GM12878 (cell line): ENCODE measurements around the gene NSD2. TPM values are rescaled to one million over a fixed set of nuclear protein-coding genes. Genes with fewer than 3 reads are reported as not detected.

Experiments used
- ATAC-seq: fragments of 200-7000 bp; cut with Tn5 transposase; 3 replicates; pipeline ENCODE4 v1.9.1; 2020; ENCODE audit warnings: mild to moderate bottlenecking, moderate library complexity
- BruUV-seq: library from RNA; stranded (reverse); fragments of 400-500 nt; replicated peaks from 2 replicates; lab custom pipeline; 2021; lab: Mats Ljungman, UMichigan
- CTCF ChIA-PET: fragments of 300-600 bp; sonication (Branson Sonifier 250); formaldehyde crosslinking; extraction: SDS; loops from one replicate; lab custom pipeline; 2021; ENCODE audit warnings: inconsistent platforms; lab: Yijun Ruan, JAX
- POLR2A ChIA-PET: fragments of 350-600 bp; formaldehyde crosslinking; extraction: SDS; loops from one replicate; lab custom pipeline; 2021; ENCODE audit warnings: inconsistent platforms; lab: Charles Lee
- RAD21 ChIA-PET: fragments of 300-600 bp; sonication (Branson Sonifier 250); formaldehyde crosslinking; loops from one replicate; lab custom pipeline; 2023; ENCODE audit warnings: antibody characterized with exemption; ENCODE audit not compliant: unreplicated experiment; lab: Charles Lee
- SMC1A ChIA-PET: fragments of 300-600 bp; sonication (Branson Sonifier 250); formaldehyde crosslinking; loops from one replicate; lab custom pipeline; 2023; ENCODE audit not compliant: unreplicated experiment, uncharacterized antibody; lab: Charles Lee
- DNase-seq: peaks from one replicate; pipeline ENCODE4 v3.0.0-alpha.2; 2011; ENCODE audit warnings: low read depth, low spot score
- FAIRE-seq: peaks from 3 replicates; lab custom pipeline; 2011; peaks lifted over from hg19 to GRCh38; lab: Jason Lieb, UNC
- H2AFZ ChIP-seq: 2 replicates; pipeline ENCODE4 v1.6.0; 2011; ENCODE audit warnings: low read depth, low read length, control low read depth; ENCODE audit not compliant: control insufficient read depth
- H3K27ac ChIP-seq: 2 replicates; pipeline ENCODE4 v1.5.1; 2011; ENCODE audit warnings: control low read depth; ENCODE audit not compliant: control insufficient read depth, insufficient read depth
- H3K27me3 ChIP-seq, 2 experiments: replicated peaks in 1 of 2; 2 replicates each; pipeline versions ENCODE4 v1.6.0 to v1.6.1; 2011; ENCODE audit warnings: low read length in 1 of 2; ENCODE audit not compliant: control insufficient read depth in 2 of 2, insufficient read depth in 2 of 2
- H3K36me3 ChIP-seq, 2 experiments: 2 replicates each; pipeline ENCODE4 v1.5.1; 2011; ENCODE audit warnings: low read length in 1 of 2; ENCODE audit not compliant: control insufficient read depth in 2 of 2, insufficient read depth in 2 of 2
- H3K4me1 ChIP-seq: 2 replicates; pipeline ENCODE4 v1.6.1; 2011; ENCODE audit warnings: mild to moderate bottlenecking, low read length, moderate library complexity, mixed read lengths; ENCODE audit not compliant: control insufficient read depth, insufficient read depth
- H3K4me2 ChIP-seq: 2 replicates; pipeline ENCODE4 v1.6.0; 2011; ENCODE audit warnings: control low read depth; ENCODE audit not compliant: control insufficient read depth, insufficient read depth
- H3K4me3 ChIP-seq: fragments of 200-600 bp; sonication (generic); 2 replicates; pipeline ENCODE4 v1.5.1; 2016
- H3K79me2 ChIP-seq: 2 replicates; pipeline ENCODE4 v1.6.0; 2011; ENCODE audit warnings: low read length; ENCODE audit not compliant: control insufficient read depth, insufficient read depth
- H3K9ac ChIP-seq: 2 replicates; pipeline ENCODE4 v1.8.0; 2011; ENCODE audit warnings: low read length, control low read depth, mixed read lengths; ENCODE audit not compliant: control insufficient read depth, insufficient read depth
- H3K9me3 ChIP-seq: replicated peaks from 3 replicates; pipeline ENCODE4 v1.5.1; 2011; ENCODE audit warnings: mild to moderate bottlenecking, low read length; ENCODE audit not compliant: control insufficient read depth, insufficient read depth
- H4K20me1 ChIP-seq: 2 replicates; pipeline ENCODE4 v1.6.0; 2011; ENCODE audit not compliant: control insufficient read depth, insufficient read depth
- CREB1 ChIP-seq: IDR thresholded peaks from 2 replicates; pipeline ENCODE4 v1.6.1; 2012; ENCODE audit warnings: low read depth, mild to moderate bottlenecking, inconsistent platforms
- CTCF ChIP-seq, 3 experiments: IDR thresholded peaks in 2 of 3; conservative IDR thresholded peaks in 1 of 3; 2 replicates each; pipeline ENCODE4 v1.5.1; 2011; ENCODE audit warnings: low read depth in 3 of 3, low read length in 3 of 3, mild to moderate bottlenecking in 3 of 3, control low read depth in 2 of 3, moderate library complexity in 2 of 3, inconsistent platforms in 1 of 3, mixed read lengths in 1 of 3; ENCODE audit not compliant: control insufficient read depth in 2 of 3, insufficient read depth in 1 of 3; ENCODE audit errors: extremely low read depth in 1 of 3
- FOS ChIP-seq: IDR thresholded peaks from 3 replicates; pipeline ENCODE4 v1.6.1; 2011; ENCODE audit warnings: borderline replicate concordance; ENCODE audit not compliant: insufficient read length; ENCODE audit errors: extremely low read depth
- GATAD2B ChIP-seq: fragments of 450-650 bp; conservative IDR thresholded peaks from 2 replicates; pipeline ENCODE4 v1.6.1; 2017; ENCODE audit warnings: low read depth, mild to moderate bottlenecking, moderate library complexity
- KAT2A ChIP-seq: conservative IDR thresholded peaks from 2 replicates; pipeline ENCODE4 v1.6.1; 2011; ENCODE audit warnings: low read depth, low read length; ENCODE audit not compliant: control insufficient read depth
- MTA2 ChIP-seq: fragments of 450-650 bp; IDR thresholded peaks from 2 replicates; pipeline ENCODE4 v1.6.1; 2016; ENCODE audit warnings: low read depth, mild to moderate bottlenecking, moderate library complexity
- NR2F1 ChIP-seq: fragments of 450-650 bp; conservative IDR thresholded peaks from 2 replicates; pipeline ENCODE4 v1.6.1; 2017; ENCODE audit warnings: mild to moderate bottlenecking
- RUNX3 ChIP-seq: IDR thresholded peaks from 2 replicates; pipeline ENCODE4 v1.6.1; 2012; ENCODE audit warnings: low read length, inconsistent platforms
- SUPT20H ChIP-seq: IDR thresholded peaks from 2 replicates; pipeline ENCODE4 v1.6.1; 2011; ENCODE audit warnings: low read depth, mild to moderate bottlenecking, low read length, moderate library complexity, borderline replicate concordance; ENCODE audit not compliant: control insufficient read depth
- ZBED1 ChIP-seq: IDR thresholded peaks from 2 replicates; pipeline ENCODE4 v1.6.1; 2016; ENCODE audit warnings: borderline replicate concordance
- WGBS: methylation state at CpG from one replicate; pipeline ENCODE4 v1.1.6; 2016; ENCODE audit warnings: low lambda C conversion rate; ENCODE audit not compliant: insufficient replicate concordance, insufficient coverage; ENCODE audit errors: missing lambda C conversion rate; 5-methylcytosine and 5-hydroxymethylcytosine counted together
- in situ Hi-C: fragments of 300-500 bp; cut with MboI; formaldehyde crosslinking; loops from 9 replicates; pipeline ENCODE4 v1.14.3; 2018; ENCODE audit warnings: mixed read lengths
- intact Hi-C: fragments of 100-400 bp; cut with micrococcal nuclease; formaldehyde crosslinking; loops from one replicate; pipeline ENCODE4 v1.14.2; 2022; ENCODE audit not compliant: unreplicated experiment
- polyA plus RNA-seq, 11 experiments: library from polyadenylated mRNA; depleted of rRNA in 4 of 11; unstranded in 6 of 11; stranded (reverse) in 5 of 11; fragments of >200 nt; fragmentation: Nextera tagmentation in 4 of 11; fragmentation: Illumina TruSeq in 1 of 11; extraction: Ambion mirVana in 4 of 11; extraction: Trizol in 1 of 11; gene quantifications; 1 replicate in 1 of 11; 2 replicates in 10 of 11; pipeline versions ENCODE4 v1.2.1 to v1.2.3, GENCODE V29; 2011 to 2016; ENCODE audit warnings: inconsistent platforms in 2 of 11, missing spikeins in 2 of 11, low read depth in 1 of 11
- total RNA-seq, 4 experiments: library from RNA; depleted of rRNA in 3 of 4; stranded (reverse); fragments of >200 nt in 3 of 4; fragmentation: Illumina TruSeq in 1 of 4; extraction: Trizol in 1 of 4; gene quantifications; 2 replicates each; pipeline versions ENCODE4 v1.2.1 to v1.2.3, GENCODE V29; 2013 to 2021
- TF ChIP-seq, protein P1 (sequence below): fragments of 450-650 bp; formaldehyde crosslinking; IDR thresholded peaks from 2 replicates; pipeline ENCODE4 v1.4.0; 2022; ENCODE audit warnings: mild to moderate bottlenecking, moderate library complexity
- TF ChIP-seq, protein P2 (sequence below): fragments of 450-650 bp; conservative IDR thresholded peaks from 2 replicates; pipeline ENCODE4 v1.6.1; 2017; ENCODE audit warnings: mild to moderate bottlenecking, moderate library complexity
- TF ChIP-seq, protein P3 (sequence below): IDR thresholded peaks from 2 replicates; pipeline ENCODE4 v1.6.1; 2012; ENCODE audit warnings: low read depth, low read length, improper control_type of control experiment

The NSD2 gene
- total and polyA plus RNA-seq, 10 of the 15 experiments (the other 5 are each of a cell fraction or from before 2014, with no cell fraction given): 8.6 to 139 (median 67.2) TPM

DNA sequence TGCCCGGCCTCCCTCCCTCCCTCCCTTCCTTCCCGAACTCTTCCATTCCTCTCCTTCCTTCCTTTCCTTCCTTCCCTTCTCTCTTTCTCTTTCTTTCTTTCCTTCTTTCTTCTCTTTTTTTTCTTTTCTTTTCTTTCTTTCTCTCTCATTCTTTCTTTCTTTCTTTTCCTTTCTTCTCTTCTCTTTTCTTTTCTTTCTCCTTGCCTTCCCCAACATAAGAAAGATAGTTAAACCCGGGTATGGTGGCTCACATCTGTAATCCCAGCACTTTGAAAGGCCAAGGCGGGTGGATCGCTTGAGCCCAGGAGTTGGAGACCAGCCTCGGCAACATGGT lies 25.4 kb downstream of the NSD2 start:
- H3K27ac ChIP-seq: no peak overlapping the region
- ATAC-seq: no peak
- no peak overlapping the region for H3K4me3 ChIP-seq
- peaks cover 11 to 24% of the 10 kb centered on the region in 2 experiments for H3K36me3 ChIP-seq
- CTCF ChIA-PET: interaction anchor here (1.2 kb wide), 1 partner anchor 38 kb away, joined by 3 read pairs; no protein-coding TSS in a partner anchor
- in situ Hi-C loops (no loop called here), intact Hi-C loops (loop anchor here (5.0 kb wide), 1 partner anchor 44 kb away; no protein-coding TSS in a partner anchor)
- peaks cover 85% of the 10 kb centered on the region for H3K79me2 ChIP-seq
- H2AFZ ChIP-seq: no peak overlapping the region
- peaks cover 6% of the 10 kb centered on the region for H3K4me1 ChIP-seq
- SMC1A ChIA-PET: no interaction called here
- TF ChIP-seq NR2F1: no peak
- no peak for TF ChIP-seq RUNX3
- TF ChIP-seq, protein P1, sequence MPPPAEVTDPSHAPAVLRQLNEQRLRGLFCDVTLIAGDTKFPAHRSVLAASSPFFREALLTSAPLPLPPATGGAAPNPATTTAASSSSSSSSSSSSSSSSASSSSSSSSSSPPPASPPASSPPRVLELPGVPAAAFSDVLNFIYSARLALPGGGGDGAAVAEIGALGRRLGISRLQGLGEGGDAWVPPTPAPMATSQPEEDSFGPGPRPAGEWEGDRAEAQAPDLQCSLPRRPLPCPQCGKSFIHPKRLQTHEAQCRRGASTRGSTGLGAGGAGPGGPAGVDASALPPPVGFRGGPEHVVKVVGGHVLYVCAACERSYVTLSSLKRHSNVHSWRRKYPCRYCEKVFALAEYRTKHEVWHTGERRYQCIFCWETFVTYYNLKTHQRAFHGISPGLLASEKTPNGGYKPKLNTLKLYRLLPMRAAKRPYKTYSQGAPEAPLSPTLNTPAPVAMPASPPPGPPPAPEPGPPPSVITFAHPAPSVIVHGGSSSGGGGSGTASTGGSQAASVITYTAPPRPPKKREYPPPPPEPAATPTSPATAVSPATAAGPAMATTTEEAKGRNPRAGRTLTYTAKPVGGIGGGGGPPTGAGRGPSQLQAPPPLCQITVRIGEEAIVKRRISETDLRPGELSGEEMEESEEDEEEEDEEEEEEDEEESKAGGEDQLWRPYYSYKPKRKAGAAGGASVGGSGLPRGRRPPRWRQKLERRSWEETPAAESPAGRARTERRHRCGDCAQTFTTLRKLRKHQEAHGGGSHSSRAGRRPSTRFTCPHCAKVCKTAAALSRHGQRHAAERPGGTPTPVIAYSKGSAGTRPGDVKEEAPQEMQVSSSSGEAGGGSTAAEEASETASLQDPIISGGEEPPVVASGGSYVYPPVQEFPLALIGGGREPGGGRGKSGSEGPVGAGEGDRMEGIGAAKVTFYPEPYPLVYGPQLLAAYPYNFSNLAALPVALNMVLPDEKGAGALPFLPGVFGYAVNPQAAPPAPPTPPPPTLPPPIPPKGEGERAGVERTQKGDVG (CRISPR knock-in tag): no peak
- no peak for TF ChIP-seq GATAD2B
- no peak for TF ChIP-seq CREB1
- TF ChIP-seq, protein P2, sequence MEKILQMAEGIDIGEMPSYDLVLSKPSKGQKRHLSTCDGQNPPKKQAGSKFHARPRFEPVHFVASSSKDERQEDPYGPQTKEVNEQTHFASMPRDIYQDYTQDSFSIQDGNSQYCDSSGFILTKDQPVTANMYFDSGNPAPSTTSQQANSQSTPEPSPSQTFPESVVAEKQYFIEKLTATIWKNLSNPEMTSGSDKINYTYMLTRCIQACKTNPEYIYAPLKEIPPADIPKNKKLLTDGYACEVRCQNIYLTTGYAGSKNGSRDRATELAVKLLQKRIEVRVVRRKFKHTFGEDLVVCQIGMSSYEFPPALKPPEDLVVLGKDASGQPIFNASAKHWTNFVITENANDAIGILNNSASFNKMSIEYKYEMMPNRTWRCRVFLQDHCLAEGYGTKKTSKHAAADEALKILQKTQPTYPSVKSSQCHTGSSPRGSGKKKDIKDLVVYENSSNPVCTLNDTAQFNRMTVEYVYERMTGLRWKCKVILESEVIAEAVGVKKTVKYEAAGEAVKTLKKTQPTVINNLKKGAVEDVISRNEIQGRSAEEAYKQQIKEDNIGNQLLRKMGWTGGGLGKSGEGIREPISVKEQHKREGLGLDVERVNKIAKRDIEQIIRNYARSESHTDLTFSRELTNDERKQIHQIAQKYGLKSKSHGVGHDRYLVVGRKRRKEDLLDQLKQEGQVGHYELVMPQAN: no peak
- no peak for TF ChIP-seq KAT2A
- no peak for TF ChIP-seq SUPT20H
- TF ChIP-seq FOS: no peak
- no peak for TF ChIP-seq MTA2
- TF ChIP-seq, protein P3, sequence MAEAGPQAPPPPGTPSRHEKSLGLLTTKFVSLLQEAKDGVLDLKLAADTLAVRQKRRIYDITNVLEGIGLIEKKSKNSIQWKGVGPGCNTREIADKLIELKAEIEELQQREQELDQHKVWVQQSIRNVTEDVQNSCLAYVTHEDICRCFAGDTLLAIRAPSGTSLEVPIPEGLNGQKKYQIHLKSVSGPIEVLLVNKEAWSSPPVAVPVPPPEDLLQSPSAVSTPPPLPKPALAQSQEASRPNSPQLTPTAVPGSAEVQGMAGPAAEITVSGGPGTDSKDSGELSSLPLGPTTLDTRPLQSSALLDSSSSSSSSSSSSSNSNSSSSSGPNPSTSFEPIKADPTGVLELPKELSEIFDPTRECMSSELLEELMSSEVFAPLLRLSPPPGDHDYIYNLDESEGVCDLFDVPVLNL: no peak
- TF ChIP-seq CTCF (IDR thresholded peaks at IDR 0.05 in 2 of 3, conservative IDR thresholded peaks at IDR 0.05 in 1 of 3; ENCODE audit: control insufficient read depth in 2 of 3, extremely low read depth in 1 of 3, insufficient read depth in 1 of 3, low read depth in 3 of 3, low read length in 3 of 3): no peak
- TF ChIP-seq ZBED1: no peak
- TF ChIP-seq, all 136 proteins: peak for 0
- ChIA-PET RAD21 (no interaction called here), POLR2A (no interaction called here)
- peaks cover 8% of the 10 kb centered on the region; the same call in 1 of the 2 replicates for H4K20me1 ChIP-seq
- H3K27me3 ChIP-seq: no peaks in the 10 kb centered on the region
- H3K4me2 ChIP-seq: no peak overlapping the region
- 81% methylated on average over 6 of the region's 6 CpGs for WGBS
- no peak for FAIRE-seq
- H3K9ac ChIP-seq: no peak overlapping the region
- no peaks in the 10 kb centered on the region for H3K9me3 ChIP-seq
- DNase-seq: no peak
- no TSS peak for BruUV-seq
